Activated naive CD4-positive, alpha-beta T cell treated with anti-CD3 and anti-CD28 coated beads, Interleukin-2, amount 50 U/mL, for 16 hours (primary cell): Measurements from ENCODE around the gene C2CD3.
"Not testable (repeated sequence)": the region's sequence is repeated elsewhere in the genome, so short reads cannot be mapped to it uniquely, and the experiment has no call there.

Source experiments
- DNase-seq: peaks from one replicate; pipeline ENCODE4 v3.0.0-alpha.2; 2020

C2CD3 gene

DNA sequence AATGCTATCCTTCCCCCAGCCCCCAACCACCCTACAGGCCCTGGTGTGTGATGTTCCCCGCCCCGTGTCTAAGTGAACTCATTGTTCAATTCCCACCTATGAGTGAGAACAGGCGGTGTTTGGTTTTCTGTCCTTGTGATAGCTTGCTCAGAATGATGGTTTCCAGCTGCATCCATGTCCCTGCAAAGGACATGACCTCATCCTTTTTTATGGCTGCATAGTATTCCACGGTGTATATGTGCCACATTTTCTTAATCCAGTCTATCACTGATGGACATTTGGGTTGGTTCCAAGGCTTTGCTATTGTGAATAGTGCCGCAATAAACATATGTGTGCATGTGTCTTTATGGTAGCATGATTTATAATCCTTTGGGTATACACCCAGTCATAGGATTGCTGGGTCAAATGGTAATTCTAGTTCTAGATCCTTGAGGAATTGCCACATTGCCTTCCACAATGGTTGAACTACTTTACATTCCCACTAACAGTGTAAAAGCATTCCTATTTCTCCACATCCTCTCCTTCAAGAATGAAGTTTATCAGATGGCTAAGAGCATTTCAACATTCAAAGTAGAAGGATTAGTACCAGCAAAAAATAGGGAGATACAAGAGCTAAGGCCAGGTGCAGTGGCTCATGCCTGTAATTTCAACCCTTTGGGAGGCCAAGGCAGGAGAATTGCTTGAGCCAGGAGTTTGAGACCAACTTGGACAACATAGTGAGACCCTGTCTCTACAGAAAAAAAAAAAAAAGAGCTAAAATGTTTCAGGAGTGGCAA is 50.4 kb downstream of the C2CD3 start:
- not testable (repeated sequence) for DNase-seq

DNA sequence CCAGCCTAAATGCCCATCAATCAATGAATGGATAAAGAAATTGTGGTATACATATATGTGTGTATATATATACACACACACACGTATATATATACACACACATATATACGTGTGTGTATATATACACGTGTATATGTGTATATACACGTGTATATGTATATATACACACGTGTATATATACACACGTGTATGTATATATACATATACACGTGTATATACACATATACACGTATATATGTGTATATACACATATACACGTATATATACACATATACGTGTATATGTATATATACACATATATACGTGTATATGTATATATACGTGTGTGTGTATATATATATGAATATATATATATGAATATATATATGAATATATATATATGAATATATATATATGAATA is 54.1 kb downstream of the C2CD3 start:
- no peak for DNase-seq

DNA sequence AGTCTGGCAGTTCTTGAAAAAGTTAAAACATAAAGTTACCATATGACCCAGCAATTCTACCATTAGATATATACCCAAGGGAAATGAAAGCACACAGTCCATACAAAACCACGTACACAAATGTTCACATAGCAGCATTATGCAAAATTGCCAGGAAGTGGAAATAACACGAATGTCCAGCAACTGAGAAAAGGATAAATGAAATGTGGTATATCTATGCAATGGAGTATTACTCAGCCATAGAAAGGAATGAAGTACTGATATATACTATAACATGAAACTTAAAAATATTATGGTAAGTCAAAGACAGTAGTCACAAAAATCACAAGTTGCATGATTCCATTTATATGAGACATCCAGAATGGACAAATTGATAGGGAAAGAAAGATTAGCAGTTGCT is 57.9 kb downstream of the C2CD3 start:
- DNase-seq: no peak

DNA sequence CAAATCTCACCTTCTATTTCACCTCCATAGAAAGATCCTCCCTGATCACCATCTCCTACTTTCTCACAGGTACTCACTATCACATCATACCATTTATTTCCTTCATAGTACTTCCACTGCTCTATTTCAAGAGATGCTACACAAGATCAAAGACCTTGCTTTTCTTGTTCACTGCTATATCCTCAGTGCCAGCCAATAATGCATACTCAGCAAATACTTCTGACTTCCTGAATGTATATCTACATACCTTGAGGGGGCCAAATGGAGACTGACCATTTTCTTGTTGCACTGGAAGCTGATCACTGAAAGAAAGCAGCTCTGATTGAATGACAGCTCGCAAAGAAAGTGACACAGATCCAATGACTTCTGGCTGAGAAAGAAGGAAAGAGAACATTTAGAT is 64.7 kb downstream of the C2CD3 start:
- no peak for DNase-seq

DNA sequence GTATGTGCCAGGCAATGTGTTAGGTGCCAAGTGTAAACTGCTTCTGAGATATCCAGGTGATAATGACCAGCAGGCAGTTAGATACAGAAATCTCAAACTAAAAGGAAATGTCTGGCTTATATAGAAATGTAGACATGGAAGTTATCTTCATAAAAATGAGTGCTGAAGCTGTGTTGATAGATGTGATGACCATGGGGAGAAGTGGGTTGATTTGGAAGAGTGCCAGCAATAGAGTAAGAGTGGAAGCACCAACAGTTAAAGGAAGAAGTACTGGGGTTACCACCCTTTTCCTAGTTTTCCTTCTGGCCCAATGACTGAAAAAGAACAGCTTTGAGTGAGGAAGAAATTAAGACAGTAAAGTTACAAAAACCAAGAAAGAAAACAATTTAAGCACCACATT is 68.5 kb downstream of the C2CD3 start:
- DNase-seq: no peak

DNA sequence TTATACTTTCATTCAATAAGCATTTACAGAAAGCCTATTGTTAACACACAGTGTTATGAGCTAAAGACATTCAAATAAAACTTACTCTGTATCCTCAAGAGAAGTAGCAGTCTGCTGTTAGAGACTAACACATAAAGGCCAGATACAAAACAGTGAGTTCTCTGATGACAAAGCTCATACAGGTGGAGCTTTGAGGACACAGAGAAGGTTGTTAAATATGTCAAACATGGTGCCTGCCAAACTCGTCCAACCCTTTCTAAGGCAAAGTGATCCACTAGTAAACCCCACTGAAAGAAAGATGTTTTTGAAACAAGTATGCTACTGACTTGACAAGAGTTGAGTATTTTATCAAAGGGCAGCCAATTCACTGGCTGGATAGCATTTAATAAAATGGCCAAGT is 70.1 kb downstream of the C2CD3 start:
- no peak for DNase-seq

DNA sequence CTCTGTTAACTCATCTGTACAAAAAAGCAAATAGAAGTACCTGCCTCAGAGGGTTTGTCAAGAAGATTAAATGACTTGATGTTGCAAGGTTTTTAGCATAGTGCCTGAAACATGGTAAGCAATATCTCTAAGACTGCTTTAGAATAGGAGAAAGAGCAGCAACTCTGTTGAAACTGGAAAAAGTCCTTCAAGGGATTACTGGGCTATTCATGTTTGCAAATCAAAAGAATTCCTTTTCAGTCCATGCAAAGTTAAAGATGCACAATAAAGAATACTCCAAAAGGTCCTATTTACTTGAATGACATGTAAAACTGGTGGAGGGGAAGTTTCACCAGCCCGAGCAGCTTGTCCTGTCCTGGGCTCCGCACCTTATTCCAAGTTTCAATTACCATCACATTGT is 70.6 kb downstream of the C2CD3 start:
- no peak for DNase-seq

DNA sequence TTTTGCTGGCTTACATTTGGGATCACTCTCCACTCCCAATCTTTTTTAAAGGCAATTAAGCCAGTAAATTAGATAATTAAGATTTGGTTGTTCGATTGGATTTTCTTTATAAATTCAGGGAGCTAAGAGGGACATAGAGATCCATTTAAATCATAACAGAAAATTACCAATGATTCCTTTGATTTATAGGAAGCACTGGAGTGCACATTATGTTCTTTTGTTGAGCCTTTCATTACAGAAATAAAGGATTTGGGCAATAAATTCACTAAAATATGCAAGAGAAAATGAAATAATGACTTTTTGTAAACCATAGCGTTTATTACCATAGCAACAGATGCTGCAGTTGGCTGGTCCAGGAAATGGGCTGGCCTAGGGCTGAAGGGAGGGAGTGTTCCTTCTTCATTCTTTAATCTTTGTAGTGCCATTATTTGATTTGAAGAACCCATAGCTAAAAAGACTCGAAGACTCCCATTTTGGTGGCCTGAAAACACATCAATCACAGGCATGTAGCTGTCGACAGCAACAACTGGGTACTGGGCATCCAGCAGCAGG is 73.0 kb downstream of the C2CD3 start:
- no peak for DNase-seq

DNA sequence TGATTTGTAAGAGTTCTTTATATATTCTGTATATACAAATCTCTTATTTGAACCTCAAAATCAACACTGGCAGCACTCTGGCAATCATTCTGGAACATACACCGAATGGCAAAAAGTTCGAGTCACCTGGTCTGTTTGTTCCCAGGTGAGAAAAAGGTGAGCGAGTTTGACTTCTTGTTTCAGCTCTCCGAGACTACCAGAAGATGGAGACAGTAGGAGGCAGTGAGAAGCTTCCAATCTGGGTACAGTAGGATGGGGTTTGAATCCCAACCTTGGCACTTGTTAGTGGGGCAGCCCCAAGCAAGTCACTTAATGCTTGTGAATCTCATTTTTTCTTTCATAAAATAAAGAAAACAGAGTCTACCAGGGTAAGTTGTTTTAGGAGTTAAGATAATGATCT is 76.4 kb downstream of the C2CD3 start:
- no peak for DNase-seq

DNA sequence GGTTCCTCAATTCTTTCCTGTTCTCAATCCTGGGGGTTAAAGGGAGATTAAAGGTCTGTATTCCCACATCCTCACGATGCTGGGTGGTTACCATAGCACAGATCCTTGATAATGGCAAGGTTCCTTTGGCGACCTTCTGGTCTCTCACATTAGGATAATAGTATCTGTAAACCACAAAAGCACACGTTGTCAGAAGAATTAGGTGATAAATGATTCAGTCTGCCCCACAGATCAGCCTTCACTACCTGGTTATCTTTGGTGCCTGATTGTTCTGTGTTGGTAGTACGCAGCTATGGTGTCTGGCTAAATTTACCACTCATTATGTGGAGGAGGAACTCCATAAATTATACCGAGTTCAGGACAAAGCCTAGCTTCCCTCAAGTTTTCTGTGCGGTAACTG is 78.4 kb downstream of the C2CD3 start:
- DNase-seq: no peak

DNA sequence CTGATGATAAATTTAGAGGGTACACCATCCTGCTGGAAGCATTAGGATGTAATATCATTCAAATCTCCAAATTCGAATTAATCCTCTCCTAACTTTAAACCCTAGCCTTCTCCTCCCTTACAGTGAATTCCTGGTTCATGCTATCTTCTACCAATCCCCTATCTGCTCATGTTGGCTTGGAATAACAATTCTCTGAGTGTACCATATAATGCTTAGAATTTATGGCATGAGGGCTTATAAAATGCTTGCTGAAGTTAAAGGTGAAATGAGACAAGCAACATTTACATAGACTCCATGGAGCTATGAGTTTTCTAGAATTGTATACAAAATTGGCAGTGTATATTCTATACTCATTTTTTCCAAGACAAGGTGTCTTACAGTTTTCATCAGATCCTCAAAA is 79.3 kb downstream of the C2CD3 start:
- no peak for DNase-seq

DNA sequence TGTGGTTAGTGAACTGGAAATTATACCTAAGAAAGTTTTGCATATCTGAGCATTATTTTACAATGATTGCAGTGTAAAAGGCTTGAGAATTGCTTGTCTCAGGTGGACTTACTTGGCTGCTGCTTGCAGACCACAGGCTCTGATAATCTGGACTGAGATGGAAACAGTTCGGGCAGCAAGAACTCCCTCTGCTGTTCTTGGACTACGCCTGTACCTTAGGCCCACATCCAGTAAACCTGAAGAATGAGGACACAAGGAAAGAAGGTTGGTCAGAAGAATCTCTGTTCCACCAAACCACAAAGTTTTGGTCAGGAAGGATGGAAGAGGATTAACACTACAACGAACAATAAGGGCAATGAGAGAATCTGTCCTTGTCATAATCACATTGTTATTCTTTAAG is 80.1 kb downstream of the C2CD3 start:
- no peak for DNase-seq

DNA sequence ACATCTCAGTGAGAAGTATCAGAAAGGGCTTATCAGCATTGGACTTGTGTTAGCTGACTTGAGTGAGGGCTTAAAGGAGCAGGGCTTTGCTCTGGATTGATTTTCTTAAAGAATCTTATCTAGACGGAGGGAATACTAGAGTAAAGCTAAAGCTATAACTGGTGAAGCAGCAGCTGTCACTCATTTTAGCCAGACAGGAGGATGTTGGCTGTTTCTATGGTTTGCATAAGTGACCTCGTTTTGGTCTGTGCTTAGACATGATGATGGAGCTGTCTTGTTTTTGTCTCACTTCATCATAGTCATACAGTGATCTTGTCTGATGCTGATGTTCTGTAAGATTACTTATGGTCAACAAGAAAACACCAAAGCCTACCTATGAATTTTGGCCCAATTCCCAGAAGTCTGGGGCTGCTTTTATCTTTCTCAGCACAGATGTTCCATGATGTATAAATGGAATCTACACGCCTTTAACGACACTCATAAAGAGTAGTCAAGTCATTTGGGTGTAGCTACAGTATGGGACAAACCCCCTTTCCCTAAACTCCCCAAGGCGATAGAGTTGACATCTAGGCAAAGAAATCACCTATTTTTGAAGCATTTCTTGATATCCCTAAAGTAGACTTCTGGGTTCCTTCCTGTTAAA is 84.4 kb downstream of the C2CD3 start:
- no peak for DNase-seq

DNA sequence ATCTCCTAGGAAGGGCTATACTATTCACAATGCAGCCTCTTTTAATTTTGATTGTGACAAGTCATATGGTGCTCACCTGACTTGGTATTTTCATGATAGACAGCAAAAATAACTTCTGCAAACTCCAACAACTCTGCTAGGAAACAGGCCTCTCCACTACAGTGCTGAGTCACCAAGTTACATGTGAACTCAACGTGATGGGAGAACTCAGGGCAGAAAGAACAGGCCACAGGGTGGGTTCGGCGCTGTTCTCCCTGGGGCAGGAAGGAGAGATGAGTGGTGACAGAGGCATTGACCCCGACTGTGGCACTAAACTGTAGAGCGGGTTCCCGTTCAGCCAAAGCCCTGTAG is 85.3 kb downstream of the C2CD3 start:
- DNase-seq: no peak

DNA sequence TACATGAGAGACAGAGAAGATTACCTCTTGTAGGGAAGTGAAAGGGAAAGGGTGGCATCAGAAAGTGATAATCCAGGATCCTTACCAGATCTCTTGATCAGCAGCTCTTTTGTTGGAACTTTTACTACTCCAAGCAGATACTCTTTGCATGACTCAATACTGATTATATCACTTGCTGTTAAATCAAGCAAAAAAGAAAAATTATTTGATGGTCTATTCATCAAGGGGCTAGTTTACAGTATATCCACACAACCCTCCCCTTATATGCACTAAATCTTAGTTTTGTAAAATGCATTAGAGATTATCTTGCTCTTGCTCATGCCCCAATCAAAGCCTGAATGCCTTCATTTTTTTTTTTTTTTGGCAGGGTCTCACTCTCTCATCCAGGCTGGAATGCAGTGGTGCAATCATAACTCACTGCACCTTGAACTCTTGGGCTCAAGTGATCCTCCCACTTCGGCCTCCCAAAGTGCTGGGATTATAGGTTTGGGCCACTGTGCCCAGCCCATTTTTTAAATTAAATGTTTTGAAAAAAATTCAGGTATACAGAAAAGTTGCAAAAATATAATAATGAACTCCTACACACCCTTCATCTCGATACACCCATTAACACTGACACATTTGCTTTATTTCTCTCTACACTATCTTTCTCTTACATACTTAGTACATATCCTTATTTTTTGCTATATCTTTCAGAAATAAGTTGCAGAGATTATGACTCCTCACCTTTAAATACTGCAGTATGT is 85.8 kb downstream of the C2CD3 start:
- no peak for DNase-seq

DNA sequence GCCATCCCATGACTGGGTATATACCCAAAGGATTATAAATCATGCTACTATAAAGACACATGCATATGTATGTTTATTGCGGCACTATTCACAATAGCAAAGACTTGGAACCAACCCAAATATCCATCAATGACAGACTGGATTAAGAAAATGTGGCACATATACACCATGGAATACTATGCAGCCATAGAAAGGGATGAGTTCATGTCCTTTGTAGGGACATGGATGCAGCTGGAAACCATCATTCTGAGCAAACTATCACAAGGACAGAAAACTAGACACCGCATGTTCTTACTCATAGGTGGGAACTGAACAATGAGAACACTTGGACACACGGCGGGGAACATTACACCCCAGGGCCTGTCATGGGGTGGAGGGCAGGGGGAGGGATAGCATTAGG is 86.9 kb downstream of the C2CD3 start:
- DNase-seq: not testable (repeated sequence)

DNA sequence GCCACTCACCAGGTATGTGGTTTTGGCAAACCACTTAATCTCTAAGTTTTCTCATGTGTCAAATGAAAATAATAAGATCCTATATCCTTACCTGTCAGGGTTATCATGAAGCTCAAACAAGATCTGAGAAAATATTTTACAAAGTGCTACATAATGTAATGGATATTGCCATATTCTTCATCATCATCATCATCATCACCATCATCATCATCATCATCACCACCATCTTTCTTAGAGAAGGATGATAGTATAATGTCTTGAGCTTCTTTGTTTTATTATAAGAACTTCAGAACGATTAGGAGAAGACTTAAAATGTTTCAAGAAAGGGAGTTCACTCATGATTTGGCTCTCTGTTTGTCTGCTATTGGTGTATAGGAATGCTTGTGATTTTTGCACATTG is 89.4 kb downstream of the C2CD3 start:
- DNase-seq: no peak

DNA sequence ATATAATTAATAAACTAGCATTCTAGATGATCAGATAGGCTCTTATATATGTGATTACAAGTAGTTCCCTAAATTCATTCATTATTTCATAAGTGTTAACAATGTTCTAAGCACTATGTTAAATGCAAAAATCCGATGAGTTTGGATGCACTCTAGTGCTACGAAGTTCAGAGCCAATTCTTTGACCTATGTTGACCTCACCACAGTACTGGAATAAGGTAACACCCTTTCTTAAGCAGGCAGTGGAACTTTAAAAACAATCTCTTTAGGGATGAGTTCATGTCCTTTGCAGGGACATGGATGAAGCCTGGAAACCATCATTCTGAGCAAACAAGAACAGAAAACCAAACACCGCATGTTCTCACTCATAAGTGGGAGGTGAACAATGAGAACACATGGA is 93.6 kb downstream of the C2CD3 start:
- DNase-seq: no peak

DNA sequence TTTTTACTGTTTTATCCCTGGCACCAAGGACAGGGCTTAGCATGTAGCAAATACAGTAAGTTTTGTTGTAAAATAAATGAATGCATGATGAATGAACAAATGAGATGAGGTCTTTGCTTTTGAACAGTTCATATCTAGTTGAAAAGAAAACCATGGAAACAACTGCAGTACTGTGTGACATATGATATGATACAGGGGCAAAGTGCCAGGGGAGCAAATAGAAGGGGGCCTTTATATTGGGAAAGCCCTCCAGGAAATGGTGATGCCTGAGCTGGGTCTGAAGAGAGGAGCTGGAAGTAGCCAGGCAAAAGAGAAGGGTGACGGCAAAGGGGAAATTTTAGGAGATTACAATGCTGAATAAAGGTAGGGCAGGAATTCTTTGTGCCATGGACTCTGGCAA is 98.1 kb downstream of the C2CD3 start:
- no peak for DNase-seq

DNA sequence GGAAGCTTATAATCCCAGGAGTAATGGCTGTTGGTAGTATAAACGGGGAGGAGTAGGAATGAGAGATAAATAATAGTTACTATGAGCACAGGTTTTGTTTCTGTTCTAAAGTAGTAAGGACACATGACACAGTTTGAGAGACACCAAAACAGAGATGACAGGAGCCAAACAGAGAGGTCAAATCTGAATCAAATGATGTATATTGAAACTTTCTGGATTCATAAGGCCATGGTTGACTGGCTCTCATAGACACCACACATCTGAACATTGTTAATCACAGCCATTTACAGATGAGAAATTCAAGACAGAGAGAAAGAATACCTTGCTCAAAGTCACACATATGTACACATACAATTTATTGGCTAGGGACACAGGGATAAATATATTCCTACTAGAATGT is 98.5 kb downstream of the C2CD3 start:
- DNase-seq: no peak

DNA sequence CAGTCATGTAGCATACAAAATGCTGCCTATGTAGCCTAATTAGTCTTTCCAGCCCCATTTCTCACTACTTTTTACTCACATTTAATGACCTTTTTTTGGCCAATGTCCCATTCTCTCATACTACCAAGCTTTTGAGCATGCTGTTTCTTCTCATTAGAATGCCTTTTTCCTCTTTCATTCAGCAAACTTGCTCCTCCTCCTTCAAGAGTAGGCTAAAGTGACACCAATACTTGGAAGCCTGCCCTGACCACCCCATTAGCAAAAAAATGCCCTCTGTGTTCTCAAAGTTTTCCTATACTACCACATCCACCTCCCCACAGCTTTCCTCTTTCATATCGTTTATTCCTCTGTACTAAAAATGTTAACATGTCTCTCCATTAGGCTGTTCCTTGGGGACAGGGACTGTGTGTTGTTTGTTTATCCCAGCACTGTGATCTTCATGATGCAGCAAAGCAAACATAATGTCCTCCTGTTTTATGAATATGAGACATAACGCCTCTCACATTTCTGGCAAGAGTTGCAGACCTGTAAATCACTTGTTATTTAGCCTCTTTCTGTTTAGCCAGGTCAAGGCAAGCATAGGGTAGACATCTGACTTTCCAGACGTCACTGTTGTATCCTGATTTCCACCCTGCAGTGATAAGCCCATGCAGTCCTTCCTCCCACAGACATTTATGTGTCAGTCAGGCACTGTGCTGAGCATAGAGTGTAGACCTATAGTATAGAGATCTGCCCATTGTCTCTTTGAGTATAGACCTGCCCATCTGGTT is 99.9 kb downstream of the C2CD3 start:
- no peak for DNase-seq

DNA sequence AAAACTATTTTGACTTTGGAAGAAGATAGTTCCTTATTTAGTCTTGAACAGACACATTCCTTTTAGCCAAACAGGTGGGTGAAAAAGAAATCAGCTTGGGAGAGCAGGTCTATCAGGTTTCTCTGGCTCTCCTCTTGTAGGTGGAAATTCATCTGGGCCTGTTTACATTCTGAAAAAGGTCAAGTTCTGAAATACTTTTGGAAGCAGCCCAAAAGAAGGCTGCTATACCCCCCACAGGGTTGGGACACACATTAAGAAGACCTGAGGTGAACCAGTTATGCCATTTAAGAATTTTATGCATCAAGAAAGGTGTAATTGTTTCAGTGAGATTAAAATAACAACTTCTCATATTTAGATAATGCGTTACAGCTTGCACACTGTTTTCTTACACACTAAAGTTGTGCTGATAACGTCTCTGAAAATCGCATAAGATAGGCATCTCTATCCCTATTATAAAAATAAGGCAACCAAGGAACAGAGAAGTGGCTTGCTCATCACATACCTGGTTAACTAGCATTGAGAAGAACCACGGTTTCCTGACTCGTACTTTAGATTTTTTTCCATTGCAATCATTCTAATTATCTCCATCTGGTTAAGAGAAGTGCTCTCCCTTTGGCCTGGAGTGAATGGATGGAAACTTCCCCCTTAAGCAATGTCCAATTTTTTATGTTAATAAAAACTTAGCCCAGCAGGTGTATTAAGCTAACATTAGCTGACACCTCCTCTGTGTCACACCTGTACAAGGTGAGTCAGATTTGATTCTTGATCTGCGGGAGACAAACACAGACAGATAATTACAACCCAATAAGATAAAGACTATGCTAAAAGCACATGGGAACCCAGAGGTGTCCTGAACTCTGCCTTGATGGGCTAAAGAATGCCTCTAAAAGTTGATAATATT is 101.4 kb downstream of the C2CD3 start:
- no peak for DNase-seq
